SH-SY5Y (cell line): ENCODE data around the gene TEX28.

Source experiments
- GATA2 ChIP-seq: IDR thresholded peaks from 2 replicates; pipeline ENCODE4 v1.6.1; 2011; ENCODE audit warnings: mild to moderate bottlenecking, low read depth, low read length
- GATA3 ChIP-seq: IDR thresholded peaks from 2 replicates; pipeline ENCODE4 v1.6.1; 2011; ENCODE audit warnings: low read depth, mild to moderate bottlenecking, low read length, moderate library complexity

DNA sequence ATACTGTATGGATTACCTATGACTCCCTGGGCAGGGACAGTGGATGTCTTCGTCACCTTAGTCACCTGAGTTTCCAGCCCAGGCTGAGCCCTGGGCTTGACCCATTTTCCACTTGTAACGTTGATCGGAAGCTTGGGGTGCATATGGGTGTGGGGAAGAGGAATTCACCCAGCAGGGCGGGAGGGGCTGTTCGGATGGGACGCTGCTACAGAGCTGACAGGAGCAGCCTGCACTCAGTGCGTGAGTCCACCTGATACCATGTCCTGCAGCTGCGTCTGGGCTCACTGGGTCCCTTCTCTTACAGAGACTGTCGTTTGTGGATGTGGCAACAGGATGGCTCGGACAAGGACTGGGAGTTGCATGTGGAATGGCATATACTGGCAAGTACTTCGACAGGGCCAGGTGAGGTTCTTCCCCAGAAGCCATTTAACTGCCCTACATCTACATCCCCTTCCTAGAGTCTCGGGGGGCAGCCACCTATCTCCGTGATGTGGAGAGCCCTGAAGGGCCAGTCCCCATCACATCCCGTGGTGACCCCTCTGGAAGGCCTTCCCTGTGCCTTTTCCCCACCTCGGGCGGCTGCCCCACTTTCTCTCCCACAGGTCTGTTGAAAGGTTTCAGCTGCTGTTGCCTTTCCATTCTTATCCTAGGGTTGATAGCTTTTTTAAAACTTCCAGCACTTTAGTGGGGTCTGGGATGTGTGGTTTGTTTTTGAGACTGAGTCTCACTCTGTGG, 14.3 kb upstream of the TEX28 start:
- TF ChIP-seq GATA3, result no peak
- no peak for TF ChIP-seq GATA2
